A673 (cell line): Measurements from ENCODE around the gene KCNS3. TPM values are rescaled to one million over a fixed set of nuclear protein-coding genes. Genes with fewer than 3 reads are reported as not detected.

ENCODE experiments used
- BruUV-seq: library from RNA; stranded (reverse); fragments of 400-500 nt; replicated peaks from 2 replicates; lab custom pipeline; 2021; lab: Mats Ljungman, UMichigan
- CTCF ChIA-PET: fragments of 300-600 bp; sonication (Branson Sonifier 250); formaldehyde crosslinking; loops from one replicate; lab custom pipeline; 2022; ENCODE audit warnings: antibody characterized with exemption; lab: Charles Lee
- POLR2A ChIA-PET: fragments of 300-600 bp; sonication (Branson Sonifier 250); formaldehyde crosslinking; loops from one replicate; lab custom pipeline; 2022; ENCODE audit warnings: antibody characterized with exemption; ENCODE audit not compliant: low non-redundant PET; lab: Charles Lee
- DNase-seq: peaks from one replicate; pipeline ENCODE4 v3.0.0-alpha.2; 2015; ENCODE audit warnings: low spot score
- H3K27ac ChIP-seq: fragments of 200-600 bp; sonication (generic); 2 replicates; pipeline ENCODE4 v1.5.1; 2016; ENCODE audit warnings: mixed run types, low read depth, mild to moderate bottlenecking, mixed read lengths, antibody characterized with exemption, low read length; ENCODE audit not compliant: poor library complexity, severe bottlenecking
- H3K27me3 ChIP-seq: fragments of 200-600 bp; sonication (generic); replicated peaks from 2 replicates; pipeline ENCODE4 v1.6.1; 2017; ENCODE audit warnings: mixed run types, low read depth, mild to moderate bottlenecking, mixed read lengths, antibody characterized with exemption, low read length; ENCODE audit not compliant: insufficient read depth, poor library complexity
- H3K36me3 ChIP-seq: fragments of 200-600 bp; sonication (generic); 2 replicates; pipeline ENCODE4 v1.6.1; 2016; ENCODE audit warnings: mixed run types, mild to moderate bottlenecking, mixed read lengths, antibody characterized with exemption, low read length; ENCODE audit not compliant: insufficient read depth, poor library complexity, severe bottlenecking
- H3K4me1 ChIP-seq: fragments of 200-600 bp; sonication (generic); 2 replicates; pipeline ENCODE4 v1.6.1; 2017; ENCODE audit warnings: mixed run types, mild to moderate bottlenecking, mixed read lengths, antibody characterized with exemption, low read length; ENCODE audit not compliant: insufficient read depth, poor library complexity, severe bottlenecking
- H3K4me3 ChIP-seq: fragments of 200-600 bp; sonication (generic); 2 replicates; pipeline ENCODE4 v1.5.1; 2016; ENCODE audit warnings: low read depth, mixed run types, mild to moderate bottlenecking, mixed read lengths, low read length; ENCODE audit not compliant: poor library complexity, severe bottlenecking
- H3K9me3 ChIP-seq: fragments of 200-600 bp; sonication (generic); 2 replicates; pipeline ENCODE4 v1.6.1; 2016; ENCODE audit warnings: mixed run types, low read depth, mild to moderate bottlenecking, mixed read lengths, antibody characterized with exemption, low read length; ENCODE audit not compliant: poor library complexity, severe bottlenecking
- EZH2 ChIP-seq: fragments of 200-600 bp; sonication (generic); IDR thresholded peaks from 2 replicates; pipeline ENCODE4 v1.6.1; 2017; ENCODE audit warnings: borderline replicate concordance, low read depth, mild to moderate bottlenecking, mixed read lengths, antibody characterized with exemption, low read length; ENCODE audit not compliant: poor library complexity, severe bottlenecking
- intact Hi-C: fragments of 100-400 bp; cut with micrococcal nuclease; formaldehyde crosslinking; loops from one replicate; pipeline ENCODE4 v1.10.0; 2022; ENCODE audit not compliant: unreplicated experiment
- total RNA-seq: library from RNA; stranded (reverse); gene quantifications from 2 replicates; pipeline ENCODE4 v1.2.3, GENCODE V29; 2021
- TF ChIP-seq, protein P1 (sequence below): fragments of 300-800, 200-600 bp; sonication (generic); conservative IDR thresholded peaks from 2 replicates; pipeline ENCODE4 v1.5.1; 2017; ENCODE audit warnings: low read depth, mild to moderate bottlenecking, antibody characterized with exemption, low read length, moderate library complexity, mixed read lengths

The KCNS3 gene
- total RNA-seq, 1 experiment from 2014 or later: 12.7 TPM

DNA sequence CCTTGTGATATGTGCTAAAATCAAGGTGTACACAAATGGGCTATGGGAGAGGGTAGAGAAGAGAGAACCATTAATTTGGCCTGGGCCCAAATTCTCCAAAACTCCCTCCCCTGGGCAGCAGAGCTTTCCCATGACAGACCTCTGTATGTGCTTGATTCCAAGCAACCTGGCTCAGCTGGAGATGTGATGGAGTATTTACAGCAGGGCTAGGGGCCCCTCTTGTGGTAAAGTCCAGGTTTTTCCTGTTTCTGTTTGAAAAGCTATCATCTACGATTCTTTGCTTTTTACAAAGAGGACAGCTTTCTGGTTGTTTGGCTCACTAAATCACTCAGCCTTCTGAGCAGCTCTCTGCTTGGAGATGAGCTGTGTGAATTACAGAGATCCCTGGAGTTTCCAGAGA lies 40.3 kb downstream of the KCNS3 start:
- ChIA-PET CTCF (interaction anchor here (0.8 kb wide), 1 partner anchor 68 kb away, joined by 3 read pairs; no protein-coding TSS in a partner anchor), POLR2A (no interaction called here)
- TF ChIP-seq EZH2: no peak
- TF ChIP-seq, protein P1, sequence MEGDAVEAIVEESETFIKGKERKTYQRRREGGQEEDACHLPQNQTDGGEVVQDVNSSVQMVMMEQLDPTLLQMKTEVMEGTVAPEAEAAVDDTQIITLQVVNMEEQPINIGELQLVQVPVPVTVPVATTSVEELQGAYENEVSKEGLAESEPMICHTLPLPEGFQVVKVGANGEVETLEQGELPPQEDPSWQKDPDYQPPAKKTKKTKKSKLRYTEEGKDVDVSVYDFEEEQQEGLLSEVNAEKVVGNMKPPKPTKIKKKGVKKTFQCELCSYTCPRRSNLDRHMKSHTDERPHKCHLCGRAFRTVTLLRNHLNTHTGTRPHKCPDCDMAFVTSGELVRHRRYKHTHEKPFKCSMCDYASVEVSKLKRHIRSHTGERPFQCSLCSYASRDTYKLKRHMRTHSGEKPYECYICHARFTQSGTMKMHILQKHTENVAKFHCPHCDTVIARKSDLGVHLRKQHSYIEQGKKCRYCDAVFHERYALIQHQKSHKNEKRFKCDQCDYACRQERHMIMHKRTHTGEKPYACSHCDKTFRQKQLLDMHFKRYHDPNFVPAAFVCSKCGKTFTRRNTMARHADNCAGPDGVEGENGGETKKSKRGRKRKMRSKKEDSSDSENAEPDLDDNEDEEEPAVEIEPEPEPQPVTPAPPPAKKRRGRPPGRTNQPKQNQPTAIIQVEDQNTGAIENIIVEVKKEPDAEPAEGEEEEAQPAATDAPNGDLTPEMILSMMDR: peak; percentile 27; the same call in 1 of the 2 replicates
- H3K27me3 ChIP-seq: no peaks in the 10 kb centered on the region
- no peak overlapping the region for H3K4me3 ChIP-seq
- H3K36me3 ChIP-seq: no peaks in the 10 kb centered on the region
- no peak overlapping the region for H3K27ac ChIP-seq
- no TSS peak for BruUV-seq
- no peaks in the 10 kb centered on the region for H3K9me3 ChIP-seq
- intact Hi-C loops: no loop called here
- no peaks in the 10 kb centered on the region for H3K4me1 ChIP-seq
- DNase-seq: no peak

DNA sequence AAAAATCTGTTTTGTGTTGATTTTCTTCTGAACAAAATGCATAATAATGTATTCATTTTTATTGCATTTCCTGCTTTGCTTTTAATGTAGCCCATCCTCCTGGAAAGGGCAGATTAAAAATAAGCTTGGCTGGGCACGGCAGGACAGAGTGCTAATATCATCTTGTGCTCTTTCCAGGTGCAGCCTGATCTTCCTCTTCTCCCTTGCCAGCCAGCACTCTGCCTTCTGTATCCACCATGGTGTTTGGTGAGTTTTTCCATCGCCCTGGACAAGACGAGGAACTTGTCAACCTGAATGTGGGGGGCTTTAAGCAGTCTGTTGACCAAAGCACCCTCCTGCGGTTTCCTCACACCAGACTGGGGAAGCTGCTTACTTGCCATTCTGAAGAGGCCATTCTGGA lies 52.3 kb downstream of the KCNS3 start:
- no peak for DNase-seq
- H3K4me3 ChIP-seq: no peak overlapping the region
- CTCF ChIA-PET: no interaction called here
- intact Hi-C loops: no loop called here
- H3K9me3 ChIP-seq: peaks cover 9% of the 10 kb centered on the region
- no peaks in the 10 kb centered on the region for H3K4me1 ChIP-seq
- H3K27me3 ChIP-seq: no peaks in the 10 kb centered on the region
- no peaks in the 10 kb centered on the region for H3K36me3 ChIP-seq
- TF ChIP-seq, protein P1: no peak
- no peak for TF ChIP-seq EZH2
- no TSS peak for BruUV-seq
- POLR2A ChIA-PET: interaction anchor here (0.8 kb wide), 1 partner anchor 37 kb away, joined by 3 read pairs; no protein-coding TSS in a partner anchor
- no peak overlapping the region for H3K27ac ChIP-seq

DNA sequence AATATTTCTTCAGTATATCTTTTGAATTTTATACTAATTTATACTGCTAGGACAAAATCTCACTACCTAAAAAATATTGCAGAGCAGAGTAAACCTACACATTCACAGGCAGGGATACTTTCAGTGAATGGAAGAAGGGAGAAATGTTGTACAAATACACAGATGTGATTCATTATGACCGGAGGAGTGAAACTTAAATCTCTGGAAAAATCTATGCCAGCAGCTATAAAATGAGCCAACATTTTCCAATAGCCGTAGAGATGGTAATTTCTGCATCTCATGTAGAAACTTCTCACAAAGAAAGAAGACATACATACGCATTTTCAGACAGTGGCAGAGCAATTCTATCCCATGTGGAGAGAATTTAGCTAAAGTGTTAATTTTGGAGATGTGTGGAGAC lies 54.8 kb downstream of the KCNS3 start:
- no peak for DNase-seq
- ChIA-PET CTCF (no interaction called here), POLR2A (no interaction called here)
- H3K36me3 ChIP-seq: no peaks in the 10 kb centered on the region
- intact Hi-C loops: no loop called here
- H3K4me1 ChIP-seq: no peaks in the 10 kb centered on the region
- no peak for TF ChIP-seq EZH2
- TF ChIP-seq, protein P1: no peak
- H3K4me3 ChIP-seq: no peak overlapping the region
- BruUV-seq: no TSS peak
- no peaks in the 10 kb centered on the region for H3K27me3 ChIP-seq
- H3K27ac ChIP-seq: no peak overlapping the region
- no peaks in the 10 kb centered on the region for H3K9me3 ChIP-seq
